ENCODE measurements around the gene NYAP2.

Gene NYAP2

GRCh38 chr2:225472161-225472560 is 72.7 kb downstream of the NYAP2 start:
- no peak for TF ChIP-seq CTCF (conservative IDR thresholded peaks at IDR 0.05; ENCODE audit: low read depth, low read length)

GRCh38 chr2:225479386-225479785 is 79.9 kb downstream of the NYAP2 start:
- Histone ChIP-seq H3K36me3 (ENCODE audit: insufficient read depth) (no peaks in the 10 kb centered on the region), H3K4me2 (no peak overlapping the region), H3K27me3 (ENCODE audit: insufficient read depth, low read depth) (no peaks in the 10 kb centered on the region), H2AFZ (ENCODE audit: low read depth) (no peak overlapping the region), H3K27ac (no peak overlapping the region), H3K79me2 (ENCODE audit: insufficient read depth, low read depth) (no peaks in the 10 kb centered on the region), H3K9ac (no peak overlapping the region), H3K4me1 (ENCODE audit: low read depth, poor library complexity, severe bottlenecking) (no peaks in the 10 kb centered on the region), H4K20me1 (ENCODE audit: insufficient read depth) (no peaks in the 10 kb centered on the region), H3K4me3 (IDR thresholded peaks at IDR 0.05; ENCODE audit: insufficient read depth, low read depth, low read length) (no peak overlapping the region)
- no peak for TF ChIP-seq CTCF (conservative IDR thresholded peaks at IDR 0.05; ENCODE audit: low read depth, low read length)

More at GRCh38 chr2:225472161-225472560, 72.7 kb downstream of the NYAP2 start:
- no peaks in the 10 kb centered on the region for H4K20me1 ChIP-seq (ENCODE audit: insufficient read depth)
- H2AFZ ChIP-seq (ENCODE audit: low read depth): no peak overlapping the region
- no peaks in the 10 kb centered on the region for H3K27me3 ChIP-seq (ENCODE audit: insufficient read depth, low read depth)
- H3K36me3 ChIP-seq (ENCODE audit: insufficient read depth): no peaks in the 10 kb centered on the region
- no peaks in the 10 kb centered on the region for H3K79me2 ChIP-seq (ENCODE audit: insufficient read depth, low read depth)
- H3K27ac ChIP-seq: no peak overlapping the region
- H3K4me2 ChIP-seq: no peak overlapping the region
- no peaks in the 10 kb centered on the region for H3K4me1 ChIP-seq (ENCODE audit: low read depth, poor library complexity, severe bottlenecking)
- no peak overlapping the region for H3K4me3 ChIP-seq (IDR thresholded peaks at IDR 0.05; ENCODE audit: insufficient read depth, low read depth, low read length)
- no peak overlapping the region for H3K9ac ChIP-seq

- Histone ChIP-seq H4K20me1 (ENCODE audit: insufficient read depth) (no peaks in the 10 kb centered on the region), H3K79me2 (ENCODE audit: insufficient read depth, low read depth) (no peaks in the 10 kb centered on the region), H3K4me2 (no peak overlapping the region)
These were observed 85.2 kb downstream of the NYAP2 start for GRCh38 chr2:225484751-225485150.

GRCh38 chr2:225486236-225486635 is 86.7 kb downstream of the NYAP2 start:
- Histone ChIP-seq H3K36me3 (ENCODE audit: insufficient read depth) (no peaks in the 10 kb centered on the region), H2AFZ (ENCODE audit: low read depth) (no peak overlapping the region), H3K79me2 (ENCODE audit: insufficient read depth, low read depth) (no peaks in the 10 kb centered on the region), H3K4me2 (no peak overlapping the region), H3K4me3 (IDR thresholded peaks at IDR 0.05; ENCODE audit: insufficient read depth, low read depth, low read length) (no peak overlapping the region), H3K27me3 (ENCODE audit: insufficient read depth, low read depth) (no peaks in the 10 kb centered on the region), H3K4me1 (ENCODE audit: low read depth, poor library complexity, severe bottlenecking) (no peaks in the 10 kb centered on the region), H4K20me1 (ENCODE audit: insufficient read depth) (no peaks in the 10 kb centered on the region), H3K27ac (no peak overlapping the region), H3K9ac (no peak overlapping the region)
- no peak for TF ChIP-seq CTCF (conservative IDR thresholded peaks at IDR 0.05; ENCODE audit: low read depth, low read length)

More at GRCh38 chr2:225484751-225485150, 85.2 kb downstream of the NYAP2 start:
- Histone ChIP-seq H3K36me3 (ENCODE audit: insufficient read depth) (no peaks in the 10 kb centered on the region), H3K9ac (no peak overlapping the region), H3K27ac (no peak overlapping the region), H3K4me1 (ENCODE audit: low read depth, poor library complexity, severe bottlenecking) (no peaks in the 10 kb centered on the region), H3K27me3 (ENCODE audit: insufficient read depth, low read depth) (no peaks in the 10 kb centered on the region), H2AFZ (ENCODE audit: low read depth) (no peak overlapping the region), H3K4me3 (IDR thresholded peaks at IDR 0.05; ENCODE audit: insufficient read depth, low read depth, low read length) (no peak overlapping the region)
- TF ChIP-seq CTCF (conservative IDR thresholded peaks at IDR 0.05; ENCODE audit: low read depth, low read length): no peak

Measured in KMS-11 (cell line).